PC-9 (cell line): ENCODE data around the gene NSMCE3. TPM values are rescaled to one million over a fixed set of nuclear protein-coding genes. Genes with fewer than 3 reads are reported as not detected.

ENCODE experiments used
- BruUV-seq: library from RNA; stranded (reverse); fragments of 400-500 nt; replicated peaks from 2 replicates; lab custom pipeline; 2021; lab: Mats Ljungman, UMichigan
- CTCF ChIA-PET: fragments of 300-600 bp; sonication (Branson Sonifier 250); formaldehyde crosslinking; loops from one replicate; lab custom pipeline; 2022; ENCODE audit warnings: antibody characterized with exemption; lab: Charles Lee
- POLR2A ChIA-PET: fragments of 300-600 bp; sonication (Branson Sonifier 250); formaldehyde crosslinking; loops from one replicate; lab custom pipeline; 2022; ENCODE audit warnings: antibody characterized with exemption; ENCODE audit not compliant: unreplicated experiment; lab: Charles Lee
- DNase-seq, 2 experiments: peaks; one replicate each; pipeline versions ENCODE4 v3.0.0 to v3.0.0-alpha.2; 2015 to 2022; ENCODE audit warnings: mixed read lengths in 1 of 2
- H2AFZ ChIP-seq: fragments of 200-600 bp; sonication (generic); 2 replicates; pipeline ENCODE4 v1.8.1; 2017; ENCODE audit warnings: antibody characterized with exemption
- H3F3A ChIP-seq: fragments of 200-600 bp; sonication (generic); 2 replicates; pipeline ENCODE4 v1.8.1; 2017; ENCODE audit warnings: antibody characterized with exemption, mild to moderate bottlenecking, low read depth; ENCODE audit not compliant: insufficient read depth
- H3K27ac ChIP-seq: fragments of 200-600 bp; sonication (generic); 2 replicates; pipeline ENCODE4 v1.6.1; 2016; ENCODE audit warnings: mixed run types
- H3K27me3 ChIP-seq: fragments of 200-600 bp; sonication (generic); 2 replicates; pipeline ENCODE4 v1.6.1; 2016; ENCODE audit warnings: low read depth, mixed run types; ENCODE audit not compliant: insufficient read depth
- H3K36me3 ChIP-seq: fragments of 200-600 bp; sonication (generic); 2 replicates; pipeline ENCODE4 v1.6.1; 2016; ENCODE audit warnings: low read depth, mixed run types
- H3K4me1 ChIP-seq: fragments of 200-600 bp; sonication (generic); replicated peaks from 2 replicates; pipeline ENCODE4 v1.6.1; 2016; ENCODE audit warnings: mixed run types; ENCODE audit not compliant: insufficient read depth
- H3K4me2 ChIP-seq: fragments of 200-600 bp; sonication (generic); 2 replicates; pipeline ENCODE4 v1.6.1; 2017; ENCODE audit warnings: mixed run types
- H3K4me3 ChIP-seq: fragments of 200-600 bp; sonication (generic); 2 replicates; pipeline ENCODE4 v1.6.1; 2016; ENCODE audit warnings: mixed run types
- H3K79me2 ChIP-seq: fragments of 200-600 bp; sonication (generic); 2 replicates; pipeline ENCODE4 v1.6.1; 2017; ENCODE audit warnings: low read depth, mixed run types
- H3K9me2 ChIP-seq: fragments of 200-600 bp; sonication (generic); 2 replicates; pipeline ENCODE4 v1.8.1; 2017; ENCODE audit warnings: mild to moderate bottlenecking; ENCODE audit not compliant: insufficient read depth
- H3K9me3 ChIP-seq: fragments of 200-600 bp; sonication (generic); 2 replicates; pipeline ENCODE4 v1.8.1; 2016; ENCODE audit warnings: low read depth; ENCODE audit not compliant: insufficient read depth
- H4K20me1 ChIP-seq: fragments of 200-600 bp; sonication (generic); 2 replicates; pipeline ENCODE4 v1.8.1; 2017; ENCODE audit not compliant: insufficient read depth
- EZH2 ChIP-seq: fragments of 200-600 bp; sonication (generic); IDR thresholded peaks from 2 replicates; pipeline ENCODE4 v1.8.0; 2017; ENCODE audit warnings: antibody characterized with exemption, low read depth
- intact Hi-C: fragments of 100-400 bp; cut with micrococcal nuclease; formaldehyde crosslinking; loops from one replicate; pipeline ENCODE4 v1.10.0; 2022; ENCODE audit not compliant: unreplicated experiment
- total RNA-seq: library from RNA; stranded (reverse); gene quantifications from 2 replicates; pipeline ENCODE4 v1.2.3, GENCODE V29; 2021
- TF ChIP-seq, protein P1 (sequence below): fragments of 200-600 bp; sonication (generic); conservative IDR thresholded peaks from 2 replicates; pipeline ENCODE4 v1.6.1; 2017; ENCODE audit warnings: mixed run types, antibody characterized with exemption, mild to moderate bottlenecking, moderate library complexity

Gene NSMCE3
- total RNA-seq, 1 experiment from 2014 or later = 4.0 TPM

DNA sequence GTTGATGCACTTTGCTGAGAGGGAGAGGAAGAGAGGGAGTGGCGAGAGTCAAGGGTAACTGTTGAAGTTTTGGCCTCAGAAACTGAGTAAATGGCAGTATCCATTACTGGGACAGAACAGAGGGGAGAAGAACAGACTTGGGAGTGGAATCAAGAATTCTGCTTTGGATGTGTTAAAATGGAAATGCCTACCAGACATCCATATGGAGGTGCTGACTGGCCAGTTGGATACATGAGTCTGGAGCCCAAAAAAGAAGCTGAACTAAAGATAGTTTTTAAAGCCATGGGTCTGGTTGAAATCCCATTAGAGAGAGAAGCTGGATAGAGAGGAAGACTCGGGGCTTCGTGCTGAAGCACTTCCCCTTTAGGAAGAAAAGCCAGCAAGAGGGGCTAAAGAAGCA, 35.9 kb upstream of the NSMCE3 start:
- no peaks in the 10 kb centered on the region for H4K20me1 ChIP-seq
- H3K4me1 ChIP-seq = no peaks in the 10 kb centered on the region
- ChIA-PET POLR2A (no interaction called here), CTCF (no interaction called here)
- no peak overlapping the region for H3K4me3 ChIP-seq
- no peaks in the 10 kb centered on the region for H3K9me2 ChIP-seq
- H3K36me3 ChIP-seq = no peaks in the 10 kb centered on the region
- no peak for DNase-seq
- H3K79me2 ChIP-seq = no peaks in the 10 kb centered on the region
- H3K27me3 ChIP-seq = peaks cover 30% of the 10 kb centered on the region; the same call in 1 of the 2 replicates
- no peaks in the 10 kb centered on the region for H3F3A ChIP-seq
- TF ChIP-seq, protein P1, sequence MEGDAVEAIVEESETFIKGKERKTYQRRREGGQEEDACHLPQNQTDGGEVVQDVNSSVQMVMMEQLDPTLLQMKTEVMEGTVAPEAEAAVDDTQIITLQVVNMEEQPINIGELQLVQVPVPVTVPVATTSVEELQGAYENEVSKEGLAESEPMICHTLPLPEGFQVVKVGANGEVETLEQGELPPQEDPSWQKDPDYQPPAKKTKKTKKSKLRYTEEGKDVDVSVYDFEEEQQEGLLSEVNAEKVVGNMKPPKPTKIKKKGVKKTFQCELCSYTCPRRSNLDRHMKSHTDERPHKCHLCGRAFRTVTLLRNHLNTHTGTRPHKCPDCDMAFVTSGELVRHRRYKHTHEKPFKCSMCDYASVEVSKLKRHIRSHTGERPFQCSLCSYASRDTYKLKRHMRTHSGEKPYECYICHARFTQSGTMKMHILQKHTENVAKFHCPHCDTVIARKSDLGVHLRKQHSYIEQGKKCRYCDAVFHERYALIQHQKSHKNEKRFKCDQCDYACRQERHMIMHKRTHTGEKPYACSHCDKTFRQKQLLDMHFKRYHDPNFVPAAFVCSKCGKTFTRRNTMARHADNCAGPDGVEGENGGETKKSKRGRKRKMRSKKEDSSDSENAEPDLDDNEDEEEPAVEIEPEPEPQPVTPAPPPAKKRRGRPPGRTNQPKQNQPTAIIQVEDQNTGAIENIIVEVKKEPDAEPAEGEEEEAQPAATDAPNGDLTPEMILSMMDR = no peak
- no peak for TF ChIP-seq EZH2
- no peak overlapping the region for H3K4me2 ChIP-seq
- H2AFZ ChIP-seq = no peak overlapping the region
- intact Hi-C loops = no loop called here
- H3K9me3 ChIP-seq = no peaks in the 10 kb centered on the region
- H3K27ac ChIP-seq = no peak overlapping the region
- BruUV-seq = no TSS peak

- Histone ChIP-seq H4K20me1 (no peaks in the 10 kb centered on the region), H3K9me3 (no peaks in the 10 kb centered on the region), H3K36me3 (no peaks in the 10 kb centered on the region), H2AFZ (no peak overlapping the region), H3K79me2 (no peaks in the 10 kb centered on the region), H3K9me2 (no peaks in the 10 kb centered on the region), H3K4me2 (no peak overlapping the region), H3K27me3 (peaks cover 13% of the 10 kb centered on the region; the same call in 1 of the 2 replicates), H3K4me3 (no peak overlapping the region), H3K27ac (no peak overlapping the region), H3F3A (no peaks in the 10 kb centered on the region), H3K4me1 (no peaks in the 10 kb centered on the region)
- ChIA-PET CTCF (no interaction called here), POLR2A (no interaction called here)
- BruUV-seq = no TSS peak
- intact Hi-C loops = no loop called here
- TF ChIP-seq EZH2 = no peak
- no peak for DNase-seq
Measured at GRCh38 chr15:29302871-29303270, 33.2 kb upstream of the NSMCE3 start.

DNA sequence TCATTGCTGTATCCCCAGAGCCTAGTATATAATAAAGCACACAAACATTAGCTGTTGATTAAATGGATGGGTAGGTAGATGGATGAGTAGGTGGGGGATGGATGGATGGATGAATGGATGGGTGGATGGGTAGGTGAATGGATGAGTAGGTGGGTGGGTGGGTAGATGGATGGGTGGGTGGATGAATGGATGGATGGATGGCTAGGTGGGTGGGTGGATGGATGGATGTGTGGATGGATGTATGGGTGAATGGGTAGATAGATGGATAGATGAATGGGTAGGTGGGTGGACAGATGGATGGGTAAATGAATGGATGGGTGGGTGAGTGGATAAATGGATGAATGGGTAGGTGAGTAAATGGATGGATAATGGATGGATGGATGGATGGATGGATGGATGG, 30.2 kb upstream of the NSMCE3 start:
- TF ChIP-seq, protein P1 = no peak
- TF ChIP-seq EZH2 = no peak
- no peak overlapping the region for H3K27ac ChIP-seq
- H3K36me3 ChIP-seq = no peaks in the 10 kb centered on the region
- H2AFZ ChIP-seq = no peak overlapping the region
- peaks cover 5% of the 10 kb centered on the region; the same call in 1 of the 2 replicates for H3K27me3 ChIP-seq
- ChIA-PET CTCF (no interaction called here), POLR2A (no interaction called here)
- no peaks in the 10 kb centered on the region for H3K4me1 ChIP-seq
- no peaks in the 10 kb centered on the region for H4K20me1 ChIP-seq
- no peaks in the 10 kb centered on the region for H3K79me2 ChIP-seq
- intact Hi-C loops = no loop called here
- H3K4me3 ChIP-seq = no peak overlapping the region
- H3K9me2 ChIP-seq = no peaks in the 10 kb centered on the region
- no peaks in the 10 kb centered on the region for H3F3A ChIP-seq
- BruUV-seq = no TSS peak
- no peak overlapping the region for H3K4me2 ChIP-seq
- DNase-seq = no peak
- H3K9me3 ChIP-seq = no peaks in the 10 kb centered on the region

DNA sequence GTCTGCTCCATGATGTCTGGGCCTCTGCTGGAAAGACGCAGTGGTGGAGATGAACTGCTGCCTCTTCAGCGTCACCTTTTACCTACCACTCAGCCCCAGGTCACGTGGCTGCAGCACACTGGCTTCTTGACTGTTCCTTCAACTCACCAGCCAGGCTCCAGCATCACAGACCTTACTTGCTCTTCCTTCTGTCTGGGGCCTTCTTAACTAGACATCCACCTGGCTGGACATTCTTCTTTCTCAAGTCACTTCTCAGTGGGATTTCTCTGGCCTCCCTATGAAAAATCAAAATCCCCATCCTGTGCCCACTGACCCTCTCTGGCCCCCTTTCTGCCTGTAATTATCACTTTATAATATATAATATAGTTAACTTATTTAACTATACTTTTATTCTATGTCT, 29.7 kb upstream of the NSMCE3 start:
- H3K27ac ChIP-seq = no peak overlapping the region
- H2AFZ ChIP-seq = no peak overlapping the region
- no peaks in the 10 kb centered on the region for H3F3A ChIP-seq
- BruUV-seq = no TSS peak
- no peaks in the 10 kb centered on the region for H3K36me3 ChIP-seq
- no peaks in the 10 kb centered on the region for H3K4me1 ChIP-seq
- peaks cover 5% of the 10 kb centered on the region; the same call in 1 of the 2 replicates for H3K27me3 ChIP-seq
- POLR2A ChIA-PET = no interaction called here
- no peak for DNase-seq
- no peak overlapping the region for H3K4me3 ChIP-seq
- H4K20me1 ChIP-seq = no peaks in the 10 kb centered on the region
- no peaks in the 10 kb centered on the region for H3K79me2 ChIP-seq
- no peak overlapping the region for H3K4me2 ChIP-seq
- CTCF ChIA-PET = no interaction called here
- no peak for TF ChIP-seq EZH2
- no peaks in the 10 kb centered on the region for H3K9me2 ChIP-seq
- no peaks in the 10 kb centered on the region for H3K9me3 ChIP-seq
- intact Hi-C loops = no loop called here
